IMR-90 (cell line): ENCODE results near the gene ORC1. TPM values are rescaled to one million over a fixed set of nuclear protein-coding genes. Genes with fewer than 3 reads are reported as not detected.

Experiments used
- ATAC-seq: fragments of 200-7000 bp; cut with Tn5 transposase; 2 replicates; pipeline ENCODE4 v1.9.1; 2020; ENCODE audit warnings: low read depth, mild to moderate bottlenecking, moderate library complexity
- BruUV-seq: library from RNA; stranded (reverse); fragments of 400-500 nt; replicated peaks from 2 replicates; lab custom pipeline; 2021; lab: Mats Ljungman, UMichigan
- CTCF ChIA-PET: fragments of 300-600 bp; formaldehyde crosslinking; extraction: SDS; loops from one replicate; lab custom pipeline; 2021; ENCODE audit warnings: antibody characterized with exemption; lab: Yijun Ruan, JAX
- POLR2A ChIA-PET: fragments of 300-600 bp; sonication (Branson Sonifier 250); formaldehyde crosslinking; loops from one replicate; lab custom pipeline; 2022; ENCODE audit warnings: antibody characterized with exemption; ENCODE audit not compliant: unreplicated experiment; lab: Charles Lee
- DNase-seq: peaks from one replicate; pipeline ENCODE4 v3.0.0; 2013
- H2AFZ ChIP-seq: replicated peaks from 2 replicates; pipeline ENCODE3; 2013; ENCODE audit warnings: low read length, mild to moderate bottlenecking; ENCODE audit not compliant: poor library complexity
- H2AK5ac ChIP-seq: 2 replicates; pipeline ENCODE4 v1.6.1; 2013; ENCODE audit warnings: low read depth, low read length, inconsistent platforms
- H2AK9ac ChIP-seq: replicated peaks from 2 replicates; pipeline ENCODE3; 2013; ENCODE audit warnings: mild to moderate bottlenecking, low read depth, low read length, moderate library complexity; ENCODE audit not compliant: poor library complexity
- H2BK120ac ChIP-seq: 2 replicates; pipeline ENCODE4 v1.6.1; 2013; ENCODE audit warnings: low read depth, low read length, inconsistent platforms
- H2BK15ac ChIP-seq: 3 replicates; pipeline ENCODE4 v1.6.1; 2013; ENCODE audit warnings: low read depth, low read length, inconsistent platforms
- H2BK20ac ChIP-seq: 2 replicates; pipeline ENCODE4 v1.6.1; 2013; ENCODE audit warnings: low read depth, mild to moderate bottlenecking, inconsistent platforms, low read length, moderate library complexity
- H2BK5ac ChIP-seq: 2 replicates; pipeline ENCODE4 v1.6.1; 2013; ENCODE audit warnings: mild to moderate bottlenecking, low read depth, low read length, inconsistent platforms; ENCODE audit not compliant: poor library complexity, severe bottlenecking
- H3K14ac ChIP-seq: replicated peaks from 2 replicates; pipeline ENCODE4 v1.6.1; 2013; ENCODE audit warnings: low read depth, low read length, inconsistent platforms
- H3K18ac ChIP-seq: 2 replicates; pipeline ENCODE4 v1.6.1; 2013; ENCODE audit warnings: low read depth, low read length, control low read depth
- H3K23ac ChIP-seq: 2 replicates; pipeline ENCODE4 v1.6.1; 2013; ENCODE audit warnings: low read depth, low read length, inconsistent platforms
- H3K27ac ChIP-seq: 2 replicates; pipeline ENCODE4 v1.5.1; 2013; ENCODE audit warnings: mild to moderate bottlenecking, control low read depth, low read length; ENCODE audit not compliant: insufficient read depth
- H3K27me3 ChIP-seq: 2 replicates; pipeline ENCODE4 v1.6.1; 2013; ENCODE audit warnings: low read length; ENCODE audit not compliant: control insufficient read depth, insufficient read depth
- H3K36me3 ChIP-seq: 2 replicates; pipeline ENCODE4 v1.6.1; 2013; ENCODE audit warnings: low read length, mixed read lengths; ENCODE audit not compliant: control insufficient read depth, insufficient read depth
- H3K4ac ChIP-seq: 2 replicates; pipeline ENCODE4 v1.6.1; 2013; ENCODE audit warnings: low read depth, low read length, inconsistent platforms
- H3K4me1 ChIP-seq: 2 replicates; pipeline ENCODE4 v1.6.1; 2013; ENCODE audit warnings: low read length, mixed read lengths; ENCODE audit not compliant: control insufficient read depth, insufficient read depth
- H3K4me2 ChIP-seq: 2 replicates; pipeline ENCODE4 v1.6.1; 2013; ENCODE audit warnings: low read depth, mild to moderate bottlenecking, control low read depth, low read length, moderate library complexity
- H3K4me3 ChIP-seq: 2 replicates; pipeline ENCODE4 v1.5.1; 2013; ENCODE audit warnings: low read depth, mild to moderate bottlenecking, control low read depth, low read length, moderate library complexity; ENCODE audit not compliant: insufficient read depth
- H3K56ac ChIP-seq: 2 replicates; pipeline ENCODE4 v1.6.1; 2013; ENCODE audit warnings: low read length, inconsistent platforms; ENCODE audit not compliant: insufficient read depth; ENCODE audit errors: extremely low read depth
- H3K79me1 ChIP-seq, 2 experiments: 2 replicates each; pipeline ENCODE4 v1.6.1; 2013; ENCODE audit warnings: low read length in 2 of 2, inconsistent platforms in 1 of 2, low read depth in 1 of 2
- H3K9ac ChIP-seq: 2 replicates; pipeline ENCODE4 v1.6.1; 2013; ENCODE audit warnings: low read depth, low read length, control low read depth
- H3K9me1 ChIP-seq: 2 replicates; pipeline ENCODE4 v1.6.1; 2013; ENCODE audit warnings: low read length, inconsistent platforms; ENCODE audit not compliant: insufficient read depth
- H3K9me3 ChIP-seq: 2 replicates; pipeline ENCODE4 v1.6.1; 2013; ENCODE audit warnings: low read length; ENCODE audit not compliant: control insufficient read depth, insufficient read depth
- H4K20me1 ChIP-seq: 2 replicates; pipeline ENCODE4 v1.6.1; 2013; ENCODE audit warnings: low read length, inconsistent platforms; ENCODE audit not compliant: insufficient read depth
- H4K5ac ChIP-seq: 2 replicates; pipeline ENCODE4 v1.6.1; 2013; ENCODE audit warnings: mild to moderate bottlenecking, low read depth, low read length, control low read depth
- H4K8ac ChIP-seq, 2 experiments: 2 replicates each; pipeline ENCODE4 v1.6.1; 2013; ENCODE audit warnings: low read depth in 2 of 2, low read length in 2 of 2, control low read depth in 1 of 2, inconsistent platforms in 1 of 2
- H4K91ac ChIP-seq: 2 replicates; pipeline ENCODE4 v1.6.1; 2013; ENCODE audit warnings: low read depth, low read length, inconsistent platforms; ENCODE audit not compliant: insufficient read depth
- MXI1 ChIP-seq: IDR thresholded peaks from 2 replicates; pipeline ENCODE4 v1.6.1; 2012; ENCODE audit warnings: low read depth, mild to moderate bottlenecking, low read length, moderate library complexity, borderline replicate concordance
- WGBS, 2 experiments: methylation state at CpG; one replicate each; pipeline versions ENCODE4 v1.1.5 to v1.1.7; 2013; ENCODE audit warnings: missing lambda C conversion rate in 2 of 2; ENCODE audit not compliant: insufficient read length in 1 of 2; ENCODE audit errors: extremely low coverage in 2 of 2; 5-methylcytosine and 5-hydroxymethylcytosine counted together
- dilution Hi-C: fragments of 300-500 bp; cut with HindIII; formaldehyde crosslinking; loops from one replicate; pipeline ENCODE4 v1.14.3; 2018; ENCODE audit warnings: low sequenced_read_pairs; ENCODE audit not compliant: unreplicated experiment
- in situ Hi-C: fragments of 300-500 bp; cut with MboI; formaldehyde crosslinking; loops from 3 replicates; pipeline ENCODE4 v1.14.3; 2019; ENCODE audit warnings: low sequenced_read_pairs, inconsistent platforms, mixed read lengths
- intact Hi-C: fragments of 100-400 bp; cut with micrococcal nuclease; formaldehyde crosslinking; loops from 2 replicates; pipeline ENCODE4 v1.10.0; 2022
- polyA plus RNA-seq, 3 experiments: library from polyadenylated mRNA; depleted of rRNA; stranded (reverse); fragments of >200 nt; gene quantifications; 2 replicates each; pipeline ENCODE4 v1.2.3, GENCODE V29; 2012; ENCODE audit warnings: low replicate concordance in 1 of 3
- total RNA-seq: library from RNA; depleted of rRNA; stranded (reverse); fragments of >200 nt; gene quantifications from 2 replicates; pipeline ENCODE4 v1.2.3, GENCODE V29; 2012

The ORC1 gene
- total and polyA plus RNA-seq, 2 of the 4 experiments (the other 2 are of a cell fraction) = 6.3 to 10.6 TPM

GRCh38 chr1:52386458-52386857 is 17.8 kb downstream of the ORC1 start:
- no peak for TF ChIP-seq MXI1
- no peaks in the 10 kb centered on the region for H3K9me3 ChIP-seq
- no peak overlapping the region for H4K91ac ChIP-seq
- H3K27ac ChIP-seq = no peak overlapping the region
- H3K14ac ChIP-seq = no peak overlapping the region
- H2AK9ac ChIP-seq = no peak overlapping the region
- POLR2A ChIA-PET = no interaction called here
- intact Hi-C loops = no loop called here
- no peak overlapping the region for H3K9ac ChIP-seq
- H4K8ac ChIP-seq = no peak overlapping the region
- H2BK20ac ChIP-seq = no peak overlapping the region
- DNase-seq (no peak), ATAC-seq (no peak)
- H3K27me3 ChIP-seq = no peaks in the 10 kb centered on the region
- dilution Hi-C loops = no loop called here
- H3K4me2 ChIP-seq = no peak overlapping the region
- WGBS, 2 experiments = 100% methylated on average over 3 of the region's 5 CpGs; no CpG with 5 or more reads in 1 of the 2 experiments
- no peak overlapping the region for H2BK120ac ChIP-seq
- H3K56ac ChIP-seq = no peak overlapping the region
- no peak overlapping the region for H3K4me3 ChIP-seq
- no peaks in the 10 kb centered on the region for H3K79me1 ChIP-seq
- no peak overlapping the region for H2AK5ac ChIP-seq
- no TSS peak for BruUV-seq
- no peak overlapping the region for H3K18ac ChIP-seq
- H4K20me1 ChIP-seq = no peaks in the 10 kb centered on the region
- CTCF ChIA-PET = no interaction called here
- in situ Hi-C loops = no loop called here
- H2BK5ac ChIP-seq = no peak overlapping the region
- H3K9me1 ChIP-seq = peaks cover 4% of the 10 kb centered on the region; the same call in 1 of the 2 replicates
- no peaks in the 10 kb centered on the region for H3K4me1 ChIP-seq
- H3K4ac ChIP-seq = no peak overlapping the region
- H2AFZ ChIP-seq = no peak overlapping the region
- no peak overlapping the region for H2BK15ac ChIP-seq
- H4K5ac ChIP-seq = no peak overlapping the region
- no peak overlapping the region for H3K23ac ChIP-seq
- H3K36me3 ChIP-seq = peaks cover 14% of the 10 kb centered on the region
